ENCODE data around the gene HDAC5. TPM values are rescaled to one million over a fixed set of nuclear protein-coding genes. Genes with fewer than 3 reads are reported as not detected.

Gene HDAC5
- total RNA-seq, 1 experiment from 2014 or later: 22.4 TPM

- H3K36me3 Mint-ChIP-seq (ENCODE audit: insufficient read depth, unreplicated experiment): no peaks in the 10 kb centered on the region
- CTCF ChIA-PET: no interaction called here
- H3K4me1 Mint-ChIP-seq (ENCODE audit: low read depth, unreplicated experiment): no peaks in the 10 kb centered on the region
- DNase-seq: no peak
- H3K27me3 Mint-ChIP-seq (ENCODE audit: unreplicated experiment): no peaks in the 10 kb centered on the region
- H3K4me3 Mint-ChIP-seq (ENCODE audit: low read depth, unreplicated experiment): no peak overlapping the region
- no peak overlapping the region for H3K27ac Mint-ChIP-seq (ENCODE audit: unreplicated experiment)
- no TSS peak for BruUV-seq (replicated peaks)
- TF ChIP-seq CTCF (IDR thresholded peaks at IDR 0.05; ENCODE audit: unreplicated experiment): no peak
- H3K9me3 Mint-ChIP-seq (ENCODE audit: low read depth, unreplicated experiment): no peaks in the 10 kb centered on the region
- intact Hi-C loops (cut with micrococcal nuclease; ENCODE audit: unreplicated experiment): no loop called here
Measured at GRCh38 chr17:44130693-44131349, 7.4 kb upstream of the HDAC5 start.

- intact Hi-C loops (cut with micrococcal nuclease; ENCODE audit: unreplicated experiment): no loop called here
- H3K4me3 Mint-ChIP-seq (ENCODE audit: low read depth, unreplicated experiment): no peak overlapping the region
- BruUV-seq (replicated peaks): no TSS peak
- CTCF ChIA-PET: no interaction called here
- TF ChIP-seq CTCF (IDR thresholded peaks at IDR 0.05; ENCODE audit: unreplicated experiment): no peak
- no peaks in the 10 kb centered on the region for H3K4me1 Mint-ChIP-seq (ENCODE audit: low read depth, unreplicated experiment)
- no peak for DNase-seq
- no peaks in the 10 kb centered on the region for H3K9me3 Mint-ChIP-seq (ENCODE audit: low read depth, unreplicated experiment)
- H3K27ac Mint-ChIP-seq (ENCODE audit: unreplicated experiment): no peak overlapping the region
- peaks cover 4% of the 10 kb centered on the region for H3K27me3 Mint-ChIP-seq (ENCODE audit: unreplicated experiment)
- H3K36me3 Mint-ChIP-seq (ENCODE audit: insufficient read depth, unreplicated experiment): peaks cover 8% of the 10 kb centered on the region
Measured at GRCh38 chr17:44128383-44128782, 4.9 kb upstream of the HDAC5 start.

- H3K27ac Mint-ChIP-seq (ENCODE audit: unreplicated experiment): peak overlapping the region; percentile 93
- no peaks in the 10 kb centered on the region for H3K9me3 Mint-ChIP-seq (ENCODE audit: low read depth, unreplicated experiment)
- peaks cover 20% of the 10 kb centered on the region for H3K36me3 Mint-ChIP-seq (ENCODE audit: insufficient read depth, unreplicated experiment)
- peak overlapping the region; percentile 86 for H3K4me3 Mint-ChIP-seq (ENCODE audit: low read depth, unreplicated experiment)
- DNase-seq: no peak
- CTCF ChIA-PET: interaction anchor here (0.7 to 1.2 kb wide), 12 partner anchors 8 to 579 kb away, joined by 3 to 18 read pairs (median 6); partner anchors contain the start of genes G6PC3 and HROB
- peaks cover 21% of the 10 kb centered on the region for H3K27me3 Mint-ChIP-seq (ENCODE audit: unreplicated experiment)
- BruUV-seq (replicated peaks): no TSS peak
- intact Hi-C loops (cut with micrococcal nuclease; ENCODE audit: unreplicated experiment): no loop called here
- peak; percentile 3 for TF ChIP-seq CTCF (IDR thresholded peaks at IDR 0.05; ENCODE audit: unreplicated experiment)
- H3K4me1 Mint-ChIP-seq (ENCODE audit: low read depth, unreplicated experiment): no peaks in the 10 kb centered on the region
Measured at GRCh38 chr17:44124118-44124438, 637 bp upstream of the HDAC5 start.

GRCh38 chr17:44122816-44123355 is 555 bp downstream of the HDAC5 start:
- BruUV-seq (replicated peaks): TSS peak; percentile 61
- no peak for TF ChIP-seq CTCF (IDR thresholded peaks at IDR 0.05; ENCODE audit: unreplicated experiment)
- Mint-ChIP-seq H3K27me3 (ENCODE audit: unreplicated experiment) (peaks cover 21% of the 10 kb centered on the region), H3K27ac (ENCODE audit: unreplicated experiment) (peak overlapping the region; percentile 71), H3K36me3 (ENCODE audit: insufficient read depth, unreplicated experiment) (peaks cover 20% of the 10 kb centered on the region), H3K9me3 (ENCODE audit: low read depth, unreplicated experiment) (no peaks in the 10 kb centered on the region), H3K4me3 (ENCODE audit: low read depth, unreplicated experiment) (peak overlapping the region; percentile 86), H3K4me1 (ENCODE audit: low read depth, unreplicated experiment) (no peaks in the 10 kb centered on the region)
- intact Hi-C loops (cut with micrococcal nuclease; ENCODE audit: unreplicated experiment): no loop called here
- CTCF ChIA-PET: interaction anchor here (0.6 to 1.6 kb wide), 21 partner anchors 7 to 833 kb away, joined by 3 to 18 read pairs (median 5); partner anchors contain the start of genes G6PC3, HROB and LSM12
- peak; percentile 21 for DNase-seq
